Liver (tissue), 9 donors: ENCODE measurements around the gene SGCD. TPM values are rescaled to one million over a fixed set of nuclear protein-coding genes. Genes with fewer than 3 reads are reported as not detected.

Source experiments
- DNase-seq: peaks from one replicate; pipeline ENCODE4 v3.0.0-alpha.2; 2017; ENCODE audit warnings: low spot score
- H3K27ac ChIP-seq, 2 donors: one replicate each; pipeline ENCODE4 v1.7.0; 2013; ENCODE audit warnings: inconsistent platforms in 2 of 2, low read length in 2 of 2, control low read depth in 1 of 2, low read depth in 1 of 2, mild to moderate bottlenecking in 1 of 2
- H3K27me3 ChIP-seq, 4 donors: one replicate each; pipeline versions ENCODE4 v1.6.1 to v1.7.0; 2013; ENCODE audit warnings: low read length in 3 of 4, inconsistent platforms in 1 of 4, mild to moderate bottlenecking in 1 of 4, moderate library complexity in 1 of 4; ENCODE audit not compliant: control insufficient read depth in 4 of 4, insufficient read depth in 4 of 4
- H3K36me3 ChIP-seq, 4 donors: one replicate each; pipeline versions ENCODE4 v1.6.1 to v1.7.0; 2013; ENCODE audit warnings: low read length in 3 of 4, mild to moderate bottlenecking in 3 of 4, low read depth in 1 of 4, moderate library complexity in 1 of 4; ENCODE audit not compliant: control insufficient read depth in 4 of 4, insufficient read depth in 3 of 4
- H3K4me1 ChIP-seq, 4 donors: one replicate each; pipeline versions ENCODE4 v1.6.1 to v1.7.0; 2013; ENCODE audit warnings: low read length in 3 of 4, mild to moderate bottlenecking in 3 of 4, moderate library complexity in 1 of 4; ENCODE audit not compliant: control insufficient read depth in 4 of 4, insufficient read depth in 4 of 4
- H3K4me3 ChIP-seq, 3 donors: one replicate each; pipeline versions ENCODE4 v1.6.1 to v1.7.0; 2013; ENCODE audit warnings: low read length in 3 of 3, control low read depth in 1 of 3, low read depth in 1 of 3, mild to moderate bottlenecking in 1 of 3
- H3K9ac ChIP-seq, 2 donors: one replicate each; pipeline ENCODE4 v1.7.0; 2013; ENCODE audit warnings: low read length in 2 of 2, mild to moderate bottlenecking in 2 of 2, moderate library complexity in 2 of 2, control low read depth in 1 of 2, low read depth in 1 of 2
- H3K9me3 ChIP-seq, 4 donors: one replicate each; pipeline versions ENCODE4 v1.6.1 to v1.7.0; 2013; ENCODE audit warnings: low read length in 3 of 4; ENCODE audit not compliant: control insufficient read depth in 4 of 4
- EGR1 ChIP-seq, 2 donors: IDR thresholded peaks; 2 replicates each; pipeline ENCODE4 v1.6.1; 2016 to 2018; ENCODE audit warnings: antibody characterized with exemption in 2 of 2, low read depth in 2 of 2
- FOXA1 ChIP-seq: IDR thresholded peaks from 2 replicates; pipeline ENCODE4 v1.6.1; 2016; ENCODE audit warnings: antibody characterized with exemption
- GABPA ChIP-seq, 2 donors: IDR thresholded peaks in 1 of 2; conservative IDR thresholded peaks in 1 of 2; 2 replicates each; pipeline ENCODE4 v1.6.1; 2016; ENCODE audit warnings: antibody characterized with exemption in 2 of 2, mild to moderate bottlenecking in 1 of 2, moderate library complexity in 1 of 2
- HNF4A ChIP-seq, 2 donors: conservative IDR thresholded peaks; 2 replicates each; pipeline ENCODE4 v1.6.1; 2016; ENCODE audit warnings: antibody characterized with exemption in 2 of 2, mild to moderate bottlenecking in 2 of 2
- HNF4G ChIP-seq: IDR thresholded peaks from 2 replicates; pipeline ENCODE4 v1.6.1; 2016; ENCODE audit warnings: antibody characterized with exemption
- JUND ChIP-seq, 2 donors: IDR thresholded peaks; 2 replicates each; pipeline ENCODE4 v1.6.1; 2016; ENCODE audit warnings: antibody characterized with exemption in 2 of 2
- NR2F2 ChIP-seq: IDR thresholded peaks from 2 replicates; pipeline ENCODE4 v1.6.1; 2016; ENCODE audit warnings: antibody characterized with exemption
- RAD21 ChIP-seq, 2 donors: IDR thresholded peaks; 2 replicates each; pipeline ENCODE4 v1.6.1; 2016; ENCODE audit warnings: antibody characterized with exemption in 2 of 2, mild to moderate bottlenecking in 2 of 2
- RXRA ChIP-seq, 2 donors: IDR thresholded peaks; 2 replicates each; pipeline ENCODE4 v1.6.1; 2017 to 2018; ENCODE audit warnings: antibody characterized with exemption in 2 of 2, mild to moderate bottlenecking in 1 of 2
- SP1 ChIP-seq: IDR thresholded peaks from 2 replicates; pipeline ENCODE4 v1.6.1; 2018; ENCODE audit warnings: antibody characterized with exemption, mild to moderate bottlenecking
- TAF1 ChIP-seq: conservative IDR thresholded peaks from 2 replicates; pipeline ENCODE4 v1.6.1; 2016; ENCODE audit warnings: antibody characterized with exemption, mild to moderate bottlenecking
- YY1 ChIP-seq: IDR thresholded peaks from 2 replicates; pipeline ENCODE4 v1.6.1; 2016; ENCODE audit warnings: antibody characterized with exemption, mild to moderate bottlenecking
- WGBS: extraction: QIAGEN DNeasy Blood & Tissue Kit; methylation state at CpG from one replicate; pipeline ENCODE4 v1.1.7; 2013; 5-methylcytosine and 5-hydroxymethylcytosine counted together
- polyA plus RNA-seq, 2 donors: library from polyadenylated mRNA; stranded (reverse) in 1 of 2; unstranded in 1 of 2; fragments of 200-250 nt in 1 of 2; fragments of >200 nt in 1 of 2; fragmentation: Nextera tagmentation in 1 of 2; extraction: Ambion mirVana in 1 of 2; gene quantifications; one replicate each; pipeline versions ENCODE4 v1.2.1 to v1.2.3, GENCODE V29; 2013 to 2015
- total RNA-seq, 2 donors: library from RNA; depleted of rRNA; stranded (reverse); fragments of >200 nt; gene quantifications; one replicate each; pipeline ENCODE4 v1.2.3, GENCODE V29; 2014
- TF ChIP-seq, protein P1 (sequence below): IDR thresholded peaks from 2 replicates; pipeline ENCODE4 v1.6.1; 2016; ENCODE audit warnings: antibody characterized with exemption
- TF ChIP-seq, protein P2 (sequence below): fragments of 150-350 bp; IDR thresholded peaks from 2 replicates; pipeline ENCODE4 v1.5.1; 2017; ENCODE audit warnings: improper control_type of control experiment, low read depth, low read length; ENCODE audit not compliant: missing input control
- TF ChIP-seq, protein P3 (sequence below): IDR thresholded peaks from 2 replicates; pipeline ENCODE4 v1.6.1; 2016; ENCODE audit warnings: antibody characterized with exemption, mild to moderate bottlenecking
- TF ChIP-seq, protein P4 (sequence below): IDR thresholded peaks from 2 replicates; pipeline ENCODE4 v1.6.1; 2016; ENCODE audit warnings: antibody characterized with exemption
- donor health status: healthy.
- donor health status: healthy.
- donor health status: healthy.
- donor health status: healthy.
- donor health status: healthy.

Gene SGCD
- total and polyA plus RNA-seq, 4 donors = 0.35 to 1.7 (median 1.0) TPM

DNA sequence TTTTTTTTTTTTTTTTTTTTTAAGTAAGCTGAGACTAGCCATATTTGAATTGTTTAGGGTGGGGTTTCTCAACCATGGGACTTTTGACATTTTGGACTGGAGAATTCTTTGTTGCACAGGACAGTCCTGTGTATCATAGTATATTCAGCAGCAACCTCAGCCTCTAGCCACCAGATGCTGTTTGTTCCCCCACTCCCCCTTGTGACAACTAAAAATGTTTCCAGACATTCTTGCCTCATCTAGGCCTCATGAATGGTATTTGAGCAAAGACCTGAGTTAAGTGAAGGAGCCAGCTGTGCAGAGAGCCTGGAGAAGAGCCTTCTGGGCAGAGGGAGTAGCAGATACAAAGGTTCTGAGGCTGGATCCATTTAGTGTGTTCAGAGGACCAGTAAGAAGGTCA lies 155.9 kb downstream of the SGCD start:
- Histone ChIP-seq H3K4me3 (no peak overlapping the region), H3K27me3 (no peaks in the 10 kb centered on the region)
- DNase-seq = no peak

DNA sequence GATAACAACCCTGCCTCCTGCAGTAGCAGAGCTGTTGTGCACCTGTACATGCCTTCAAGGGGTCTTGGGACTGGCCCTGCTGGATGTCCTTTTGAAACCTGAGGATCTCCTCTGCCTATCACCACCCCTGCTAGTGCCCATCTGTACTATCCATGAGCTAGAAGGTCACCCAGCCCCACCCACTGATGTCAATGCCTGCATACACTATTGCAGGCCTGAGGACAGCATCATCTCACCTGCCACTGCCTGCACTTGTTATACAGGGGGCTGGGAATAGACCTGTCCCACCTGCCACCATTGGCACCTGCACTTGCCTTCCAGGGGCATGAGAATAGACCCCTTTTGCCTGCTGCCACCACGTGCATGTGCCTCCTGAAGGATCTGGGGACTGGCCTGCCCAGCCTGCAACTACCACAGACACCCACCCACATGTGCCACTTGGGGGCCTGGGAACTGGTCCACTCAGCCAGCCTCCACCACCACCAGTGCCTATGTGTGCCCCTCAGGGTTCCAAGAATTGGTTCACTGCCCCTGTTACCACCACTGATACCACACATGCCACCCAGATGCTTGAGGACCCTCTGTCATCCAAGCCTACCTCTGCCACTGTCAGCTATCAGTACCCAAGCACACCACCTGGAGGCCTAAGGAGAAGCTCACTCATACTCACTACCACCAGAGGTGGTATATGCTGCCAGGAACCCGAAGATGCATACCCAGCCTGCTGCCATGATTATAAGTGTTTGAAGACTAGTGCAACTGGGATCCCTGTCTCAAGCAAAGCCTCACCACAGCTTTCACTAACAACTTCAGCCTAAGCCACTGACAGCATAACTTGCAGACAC lies 159.7 kb downstream of the SGCD start:
- H3K9me3 ChIP-seq = no peaks in the 10 kb centered on the region
- H3K9ac ChIP-seq = no peak overlapping the region
- no peaks in the 10 kb centered on the region for H3K36me3 ChIP-seq
- H3K27ac ChIP-seq = no peak overlapping the region
- no peak overlapping the region for H3K4me3 ChIP-seq
- TF ChIP-seq, protein P1, sequence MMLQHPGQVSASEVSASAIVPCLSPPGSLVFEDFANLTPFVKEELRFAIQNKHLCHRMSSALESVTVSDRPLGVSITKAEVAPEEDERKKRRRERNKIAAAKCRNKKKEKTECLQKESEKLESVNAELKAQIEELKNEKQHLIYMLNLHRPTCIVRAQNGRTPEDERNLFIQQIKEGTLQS = no peak
- TF ChIP-seq TAF1 (no peak), NR2F2 (no peak), FOXA1 (no peak), JUND (IDR thresholded peaks at IDR 0.05) (no peak), RAD21 (IDR thresholded peaks at IDR 0.05) (no peak), SP1 (no peak), HNF4A (conservative IDR thresholded peaks at IDR 0.05) (no peak), GABPA (IDR thresholded peaks at IDR 0.05 in 1 of 2, conservative IDR thresholded peaks at IDR 0.05 in 1 of 2) (no peak), RXRA (IDR thresholded peaks at IDR 0.05) (no peak), HNF4G (no peak), EGR1 (IDR thresholded peaks at IDR 0.05; ENCODE audit: low read depth in 2 of 2) (no peak)
- TF ChIP-seq, protein P2, sequence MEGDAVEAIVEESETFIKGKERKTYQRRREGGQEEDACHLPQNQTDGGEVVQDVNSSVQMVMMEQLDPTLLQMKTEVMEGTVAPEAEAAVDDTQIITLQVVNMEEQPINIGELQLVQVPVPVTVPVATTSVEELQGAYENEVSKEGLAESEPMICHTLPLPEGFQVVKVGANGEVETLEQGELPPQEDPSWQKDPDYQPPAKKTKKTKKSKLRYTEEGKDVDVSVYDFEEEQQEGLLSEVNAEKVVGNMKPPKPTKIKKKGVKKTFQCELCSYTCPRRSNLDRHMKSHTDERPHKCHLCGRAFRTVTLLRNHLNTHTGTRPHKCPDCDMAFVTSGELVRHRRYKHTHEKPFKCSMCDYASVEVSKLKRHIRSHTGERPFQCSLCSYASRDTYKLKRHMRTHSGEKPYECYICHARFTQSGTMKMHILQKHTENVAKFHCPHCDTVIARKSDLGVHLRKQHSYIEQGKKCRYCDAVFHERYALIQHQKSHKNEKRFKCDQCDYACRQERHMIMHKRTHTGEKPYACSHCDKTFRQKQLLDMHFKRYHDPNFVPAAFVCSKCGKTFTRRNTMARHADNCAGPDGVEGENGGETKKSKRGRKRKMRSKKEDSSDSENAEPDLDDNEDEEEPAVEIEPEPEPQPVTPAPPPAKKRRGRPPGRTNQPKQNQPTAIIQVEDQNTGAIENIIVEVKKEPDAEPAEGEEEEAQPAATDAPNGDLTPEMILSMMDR = no peak
- TF ChIP-seq, protein P3, sequence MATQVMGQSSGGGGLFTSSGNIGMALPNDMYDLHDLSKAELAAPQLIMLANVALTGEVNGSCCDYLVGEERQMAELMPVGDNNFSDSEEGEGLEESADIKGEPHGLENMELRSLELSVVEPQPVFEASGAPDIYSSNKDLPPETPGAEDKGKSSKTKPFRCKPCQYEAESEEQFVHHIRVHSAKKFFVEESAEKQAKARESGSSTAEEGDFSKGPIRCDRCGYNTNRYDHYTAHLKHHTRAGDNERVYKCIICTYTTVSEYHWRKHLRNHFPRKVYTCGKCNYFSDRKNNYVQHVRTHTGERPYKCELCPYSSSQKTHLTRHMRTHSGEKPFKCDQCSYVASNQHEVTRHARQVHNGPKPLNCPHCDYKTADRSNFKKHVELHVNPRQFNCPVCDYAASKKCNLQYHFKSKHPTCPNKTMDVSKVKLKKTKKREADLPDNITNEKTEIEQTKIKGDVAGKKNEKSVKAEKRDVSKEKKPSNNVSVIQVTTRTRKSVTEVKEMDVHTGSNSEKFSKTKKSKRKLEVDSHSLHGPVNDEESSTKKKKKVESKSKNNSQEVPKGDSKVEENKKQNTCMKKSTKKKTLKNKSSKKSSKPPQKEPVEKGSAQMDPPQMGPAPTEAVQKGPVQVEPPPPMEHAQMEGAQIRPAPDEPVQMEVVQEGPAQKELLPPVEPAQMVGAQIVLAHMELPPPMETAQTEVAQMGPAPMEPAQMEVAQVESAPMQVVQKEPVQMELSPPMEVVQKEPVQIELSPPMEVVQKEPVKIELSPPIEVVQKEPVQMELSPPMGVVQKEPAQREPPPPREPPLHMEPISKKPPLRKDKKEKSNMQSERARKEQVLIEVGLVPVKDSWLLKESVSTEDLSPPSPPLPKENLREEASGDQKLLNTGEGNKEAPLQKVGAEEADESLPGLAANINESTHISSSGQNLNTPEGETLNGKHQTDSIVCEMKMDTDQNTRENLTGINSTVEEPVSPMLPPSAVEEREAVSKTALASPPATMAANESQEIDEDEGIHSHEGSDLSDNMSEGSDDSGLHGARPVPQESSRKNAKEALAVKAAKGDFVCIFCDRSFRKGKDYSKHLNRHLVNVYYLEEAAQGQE = no peak
- no peak for DNase-seq
- 81% methylated on average over 2 of the region's 2 CpGs for WGBS
- H3K27me3 ChIP-seq = no peaks in the 10 kb centered on the region
- H3K4me1 ChIP-seq = no peaks in the 10 kb centered on the region

More for the DNA sequence above, 155.9 kb downstream of the SGCD start:
- Histone ChIP-seq H3K9ac (no peak overlapping the region), H3K9me3 (no peaks in the 10 kb centered on the region), H3K36me3 (no peaks in the 10 kb centered on the region), H3K27ac (no peak overlapping the region), H3K4me1 (no peaks in the 10 kb centered on the region)
- TF ChIP-seq YY1 = no peak
- TF ChIP-seq, protein P1 = no peak
- TF ChIP-seq, protein P4, sequence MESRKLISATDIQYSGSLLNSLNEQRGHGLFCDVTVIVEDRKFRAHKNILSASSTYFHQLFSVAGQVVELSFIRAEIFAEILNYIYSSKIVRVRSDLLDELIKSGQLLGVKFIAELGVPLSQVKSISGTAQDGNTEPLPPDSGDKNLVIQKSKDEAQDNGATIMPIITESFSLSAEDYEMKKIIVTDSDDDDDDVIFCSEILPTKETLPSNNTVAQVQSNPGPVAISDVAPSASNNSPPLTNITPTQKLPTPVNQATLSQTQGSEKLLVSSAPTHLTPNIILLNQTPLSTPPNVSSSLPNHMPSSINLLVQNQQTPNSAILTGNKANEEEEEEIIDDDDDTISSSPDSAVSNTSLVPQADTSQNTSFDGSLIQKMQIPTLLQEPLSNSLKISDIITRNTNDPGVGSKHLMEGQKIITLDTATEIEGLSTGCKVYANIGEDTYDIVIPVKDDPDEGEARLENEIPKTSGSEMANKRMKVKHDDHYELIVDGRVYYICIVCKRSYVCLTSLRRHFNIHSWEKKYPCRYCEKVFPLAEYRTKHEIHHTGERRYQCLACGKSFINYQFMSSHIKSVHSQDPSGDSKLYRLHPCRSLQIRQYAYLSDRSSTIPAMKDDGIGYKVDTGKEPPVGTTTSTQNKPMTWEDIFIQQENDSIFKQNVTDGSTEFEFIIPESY = no peak
